OCI-LY7 (cell line): ENCODE data around the gene CD74. TPM values are rescaled to one million over a fixed set of nuclear protein-coding genes. Genes with fewer than 3 reads are reported as not detected.

Experiments used
- BruUV-seq: library from RNA; stranded (reverse); fragments of 400-500 nt; replicated peaks from 2 replicates; lab custom pipeline; 2021; lab: Mats Ljungman, UMichigan
- CTCF ChIA-PET: fragments of 300-600 bp; sonication (Branson Sonifier 250); formaldehyde crosslinking; loops from one replicate; lab custom pipeline; 2022; ENCODE audit warnings: antibody characterized with exemption; ENCODE audit not compliant: unreplicated experiment; lab: Charles Lee
- POLR2A ChIA-PET: fragments of 300-600 bp; sonication (Branson Sonifier 250); formaldehyde crosslinking; loops from one replicate; lab custom pipeline; 2022; ENCODE audit warnings: antibody characterized with exemption; lab: Charles Lee
- DNase-seq: peaks from one replicate; pipeline ENCODE4 v3.0.0-alpha.2; 2015; ENCODE audit warnings: low spot score
- H2AFZ ChIP-seq: fragments of 200-600 bp; sonication (generic), shearing (Covaris generic); 2 replicates; pipeline ENCODE4 v1.6.1; 2014; ENCODE audit warnings: mild to moderate bottlenecking, antibody characterized with exemption, low read length, moderate library complexity
- H3K27ac ChIP-seq: fragments of 200-600 bp; sonication (generic); 2 replicates; pipeline ENCODE4 v1.5.1; 2014; ENCODE audit warnings: mixed run types, low read depth, mild to moderate bottlenecking, moderate library complexity, low read length, inconsistent platforms; ENCODE audit not compliant: poor library complexity, severe bottlenecking
- H3K36me3 ChIP-seq: fragments of 200-600 bp; sonication (generic); 2 replicates; pipeline ENCODE4 v1.6.1; 2014; ENCODE audit warnings: mild to moderate bottlenecking, antibody characterized with exemption, low read length, moderate library complexity, mixed read lengths; ENCODE audit not compliant: insufficient read depth
- H3K4me1 ChIP-seq: fragments of 200-600 bp; sonication (generic); 2 replicates; pipeline ENCODE4 v1.5.1; 2014; ENCODE audit warnings: mild to moderate bottlenecking, low read length; ENCODE audit not compliant: insufficient read depth, poor library complexity, severe bottlenecking
- H3K4me2 ChIP-seq: fragments of 200-600 bp; sonication (generic); 2 replicates; pipeline ENCODE4 v1.6.1; 2014; ENCODE audit warnings: mild to moderate bottlenecking, low read length
- H3K4me3 ChIP-seq: fragments of 200-600 bp; sonication (generic); 2 replicates; pipeline ENCODE4 v1.5.1; 2014; ENCODE audit warnings: mild to moderate bottlenecking, low read depth, low read length; ENCODE audit not compliant: poor library complexity, severe bottlenecking
- H3K79me2 ChIP-seq: fragments of 200-600 bp; sonication (generic); 2 replicates; pipeline ENCODE4 v1.6.1; 2016; ENCODE audit warnings: low read depth, mild to moderate bottlenecking, low read length, moderate library complexity, mixed read lengths; ENCODE audit not compliant: insufficient read depth
- H3K9me2 ChIP-seq: fragments of 200-600 bp; sonication (generic); 2 replicates; pipeline ENCODE4 v1.6.1; 2016; ENCODE audit warnings: mild to moderate bottlenecking, low read length, mixed read lengths; ENCODE audit not compliant: insufficient read depth
- H3K9me3 ChIP-seq: fragments of 200-600 bp; sonication (generic); 2 replicates; pipeline ENCODE4 v1.6.1; 2014; ENCODE audit warnings: mild to moderate bottlenecking, mixed run types, low read length, mixed read lengths
- H4K20me1 ChIP-seq: fragments of 200-600 bp; sonication (generic); 2 replicates; pipeline ENCODE4 v1.6.1; 2014; ENCODE audit warnings: mild to moderate bottlenecking, antibody characterized with exemption, low read length, moderate library complexity, mixed read lengths; ENCODE audit not compliant: insufficient read depth
- EZH2phosphoT487 ChIP-seq: fragments of 200-600 bp; sonication (generic); IDR thresholded peaks from 2 replicates; pipeline ENCODE4 v1.6.1; 2018; ENCODE audit warnings: low read depth, borderline replicate concordance, mild to moderate bottlenecking, mixed run types, antibody characterized with exemption, low read length, moderate library complexity, mixed read lengths
- intact Hi-C: fragments of 100-400 bp; cut with micrococcal nuclease; formaldehyde crosslinking; loops from one replicate; pipeline ENCODE4 v1.10.0; 2022; ENCODE audit not compliant: unreplicated experiment
- total RNA-seq, 2 experiments: library from RNA; depleted of rRNA in 1 of 2; stranded (reverse); fragments of >200 nt in 1 of 2; shearing (Covaris generic) in 1 of 2; gene quantifications; 2 replicates each; pipeline ENCODE4 v1.2.3, GENCODE V29; 2014 to 2022
- TF ChIP-seq, protein P1 (sequence below): fragments of 200-600 bp; sonication (generic); conservative IDR thresholded peaks from 2 replicates; pipeline ENCODE4 v1.5.1; 2014; ENCODE audit warnings: mild to moderate bottlenecking, antibody characterized with exemption, low read length, moderate library complexity, mixed read lengths

Gene CD74
- total RNA-seq, 2 experiments from 2014 or later, result 1,759 to 3,686 TPM

DNA sequence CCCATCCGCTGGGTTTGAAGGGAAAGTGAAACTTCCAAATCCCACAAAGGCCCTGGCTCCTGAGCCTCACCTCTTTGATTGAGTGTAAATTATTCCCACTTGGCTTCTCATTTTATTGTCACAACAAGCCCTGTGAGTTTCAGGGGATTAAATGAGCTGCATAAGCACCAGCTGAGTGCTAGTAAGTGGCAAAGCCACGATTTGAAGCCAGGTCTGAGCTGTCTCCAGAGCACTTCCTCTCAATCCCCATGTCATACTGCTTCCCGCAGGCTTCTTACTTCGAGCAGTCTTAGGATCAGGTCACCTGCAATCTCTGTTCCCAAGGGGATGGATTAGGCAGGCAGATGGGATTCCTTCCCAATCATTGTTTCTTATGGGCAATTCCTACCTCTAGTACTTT is 18.9 kb upstream of the CD74 start:
- no peaks in the 10 kb centered on the region for H3K36me3 ChIP-seq
- H4K20me1 ChIP-seq, result no peaks in the 10 kb centered on the region
- no peak for DNase-seq
- no peak overlapping the region for H3K4me2 ChIP-seq
- POLR2A ChIA-PET, result interaction anchor here (0.9 to 1.0 kb wide), 2 partner anchors 19 to 34 kb away, joined by 3 to 7 read pairs; partner anchors contain the start of gene CD74
- no TSS peak for BruUV-seq
- intact Hi-C loops, result no loop called here
- no peaks in the 10 kb centered on the region for H3K79me2 ChIP-seq
- CTCF ChIA-PET, result no interaction called here
- H2AFZ ChIP-seq, result no peak overlapping the region
- H3K4me1 ChIP-seq, result peaks cover 17% of the 10 kb centered on the region
- H3K4me3 ChIP-seq, result no peak overlapping the region
- H3K9me2 ChIP-seq, result no peaks in the 10 kb centered on the region
- no peak for TF ChIP-seq EZH2phosphoT487
- H3K27ac ChIP-seq, result no peak overlapping the region
- H3K9me3 ChIP-seq, result no peaks in the 10 kb centered on the region

DNA sequence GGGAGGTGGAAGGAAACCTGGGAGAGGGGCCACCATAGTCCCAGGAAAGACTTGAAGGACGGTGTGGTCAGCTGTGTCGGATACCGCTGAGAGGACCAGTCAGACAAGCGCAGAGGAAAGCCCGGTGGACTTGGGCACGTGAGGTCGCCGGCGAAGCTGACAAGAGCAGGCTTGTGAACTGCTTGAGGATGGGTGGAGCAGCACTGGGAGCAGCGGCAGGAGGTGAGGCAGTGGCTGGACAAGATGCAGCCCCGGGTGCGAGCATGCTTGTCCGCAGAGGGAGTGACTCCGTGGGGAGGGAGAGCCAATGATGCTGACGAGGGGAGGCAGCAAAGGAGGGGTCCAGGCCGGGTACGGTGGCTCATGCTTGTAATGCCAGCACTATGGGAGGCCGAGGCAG is 18.3 kb upstream of the CD74 start:
- H3K4me3 ChIP-seq, result no peak overlapping the region
- H3K79me2 ChIP-seq, result no peaks in the 10 kb centered on the region
- intact Hi-C loops, result no loop called here
- H4K20me1 ChIP-seq, result no peaks in the 10 kb centered on the region
- H3K4me1 ChIP-seq, result peaks cover 12% of the 10 kb centered on the region
- TF ChIP-seq, protein P1, sequence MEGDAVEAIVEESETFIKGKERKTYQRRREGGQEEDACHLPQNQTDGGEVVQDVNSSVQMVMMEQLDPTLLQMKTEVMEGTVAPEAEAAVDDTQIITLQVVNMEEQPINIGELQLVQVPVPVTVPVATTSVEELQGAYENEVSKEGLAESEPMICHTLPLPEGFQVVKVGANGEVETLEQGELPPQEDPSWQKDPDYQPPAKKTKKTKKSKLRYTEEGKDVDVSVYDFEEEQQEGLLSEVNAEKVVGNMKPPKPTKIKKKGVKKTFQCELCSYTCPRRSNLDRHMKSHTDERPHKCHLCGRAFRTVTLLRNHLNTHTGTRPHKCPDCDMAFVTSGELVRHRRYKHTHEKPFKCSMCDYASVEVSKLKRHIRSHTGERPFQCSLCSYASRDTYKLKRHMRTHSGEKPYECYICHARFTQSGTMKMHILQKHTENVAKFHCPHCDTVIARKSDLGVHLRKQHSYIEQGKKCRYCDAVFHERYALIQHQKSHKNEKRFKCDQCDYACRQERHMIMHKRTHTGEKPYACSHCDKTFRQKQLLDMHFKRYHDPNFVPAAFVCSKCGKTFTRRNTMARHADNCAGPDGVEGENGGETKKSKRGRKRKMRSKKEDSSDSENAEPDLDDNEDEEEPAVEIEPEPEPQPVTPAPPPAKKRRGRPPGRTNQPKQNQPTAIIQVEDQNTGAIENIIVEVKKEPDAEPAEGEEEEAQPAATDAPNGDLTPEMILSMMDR, result no peak
- TF ChIP-seq EZH2phosphoT487, result no peak
- no peaks in the 10 kb centered on the region for H3K9me2 ChIP-seq
- H3K27ac ChIP-seq, result no peak overlapping the region
- ChIA-PET POLR2A (interaction anchor here (0.9 kb wide), 2 partner anchors 20 to 33 kb away, joined by 3 to 5 read pairs; no protein-coding TSS in a partner anchor), CTCF (no interaction called here)
- BruUV-seq, result no TSS peak
- DNase-seq, result no peak
- no peak overlapping the region for H3K4me2 ChIP-seq
- no peak overlapping the region for H2AFZ ChIP-seq
- no peaks in the 10 kb centered on the region for H3K36me3 ChIP-seq
- no peaks in the 10 kb centered on the region for H3K9me3 ChIP-seq

DNA sequence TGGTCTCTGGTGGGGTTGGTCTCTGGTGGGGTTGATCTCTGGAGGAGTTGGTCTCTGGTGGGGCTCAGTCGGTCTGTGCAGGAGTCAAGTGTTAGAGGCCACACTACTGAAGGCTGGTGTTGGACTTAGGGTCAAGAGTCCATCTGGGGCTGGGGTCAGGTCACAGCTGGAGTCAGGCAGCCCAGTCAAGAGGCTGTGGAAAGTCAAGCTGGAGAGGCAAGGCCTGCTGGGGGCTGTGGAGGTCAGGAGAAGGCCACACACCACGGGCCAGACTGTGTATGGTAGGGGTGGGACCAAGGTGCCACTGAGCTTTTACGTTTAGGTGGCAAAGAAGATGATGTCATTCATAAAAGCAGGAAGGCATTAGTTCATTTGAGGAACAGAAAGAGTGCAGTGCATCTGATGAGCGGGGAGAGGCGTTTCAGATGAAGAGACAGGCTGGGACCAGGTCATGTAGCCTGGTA is 16.7 kb upstream of the CD74 start:
- BruUV-seq, result no TSS peak
- H3K4me3 ChIP-seq, result no peak overlapping the region
- intact Hi-C loops, result no loop called here

More for the DNA sequence above, 16.7 kb upstream of the CD74 start:
- Histone ChIP-seq H3K4me2 (no peak overlapping the region), H3K4me1 (peaks cover 7% of the 10 kb centered on the region), H2AFZ (no peak overlapping the region), H3K9me3 (no peaks in the 10 kb centered on the region), H3K79me2 (no peaks in the 10 kb centered on the region), H3K36me3 (no peaks in the 10 kb centered on the region), H4K20me1 (no peaks in the 10 kb centered on the region), H3K27ac (no peak overlapping the region), H3K9me2 (no peaks in the 10 kb centered on the region)
- DNase-seq, result no peak
- TF ChIP-seq EZH2phosphoT487, result no peak
- TF ChIP-seq, protein P1, result no peak
- CTCF ChIA-PET, result interaction anchor here (0.7 kb wide), 1 partner anchor 14 kb away, joined by 3 read pairs; no protein-coding TSS in a partner anchor
- POLR2A ChIA-PET, result interaction anchor here (1.0 to 3.3 kb wide), 2 partner anchors 9 to 17 kb away, joined by 6 to 24 read pairs; partner anchors contain the start of gene CD74
